Ishikawa (cell line): ENCODE data around the gene MRE11.
A peak's percentile ranks its signal among the peaks of the same experiment; 100 is the strongest.

Source experiments
- CEBPB ChIP-seq: IDR thresholded peaks from 2 replicates; pipeline ENCODE4 v1.6.1; 2012
- CREB1 ChIP-seq: IDR thresholded peaks from 2 replicates; pipeline ENCODE4 v1.6.1; 2012; ENCODE audit warnings: low read depth
- EGR1 ChIP-seq: IDR thresholded peaks from 2 replicates; pipeline ENCODE4 v1.6.1; 2012
- EP300 ChIP-seq: IDR thresholded peaks from 2 replicates; pipeline ENCODE4 v1.6.1; 2012; ENCODE audit warnings: borderline replicate concordance
- FOXM1 ChIP-seq: IDR thresholded peaks from 2 replicates; pipeline ENCODE4 v1.6.1; 2012; ENCODE audit warnings: low read depth, borderline replicate concordance
- MAX ChIP-seq: IDR thresholded peaks from 2 replicates; pipeline ENCODE4 v1.6.1; 2012
- NFIC ChIP-seq: IDR thresholded peaks from 2 replicates; pipeline ENCODE4 v1.6.1; 2012
- RAD21 ChIP-seq: IDR thresholded peaks from 2 replicates; pipeline ENCODE4 v1.6.1; 2012; ENCODE audit warnings: low read depth
- REST ChIP-seq: IDR thresholded peaks from 2 replicates; pipeline ENCODE4 v1.6.1; 2012; ENCODE audit warnings: low read depth, mild to moderate bottlenecking
- TCF12 ChIP-seq: IDR thresholded peaks from 2 replicates; pipeline ENCODE4 v1.6.1; 2012; ENCODE audit warnings: low read depth
- TEAD4 ChIP-seq: IDR thresholded peaks from 2 replicates; pipeline ENCODE4 v1.6.1; 2012
- USF1 ChIP-seq: IDR thresholded peaks from 2 replicates; pipeline ENCODE4 v1.6.1; 2012
- YY1 ChIP-seq: IDR thresholded peaks from 2 replicates; pipeline ENCODE4 v1.6.1; 2012; ENCODE audit warnings: low read depth
- ZBTB7A ChIP-seq: IDR thresholded peaks from 2 replicates; pipeline ENCODE4 v1.6.1; 2012; ENCODE audit warnings: low read depth

Gene MRE11

GRCh38 chr11:94525546-94526324 lies 32.1 kb upstream of the MRE11 start:
- TF ChIP-seq TEAD4: peak; percentile 61
- TF ChIP-seq RAD21: no peak
- no peak for TF ChIP-seq FOXM1
- TF ChIP-seq NFIC: peak; percentile 78
- TF ChIP-seq USF1: no peak
- no peak for TF ChIP-seq YY1
- no peak for TF ChIP-seq REST
- TF ChIP-seq ZBTB7A: no peak
- TF ChIP-seq CEBPB: no peak

GRCh38 chr11:94524341-94524740 lies 30.7 kb upstream of the MRE11 start:
- no peak for TF ChIP-seq TCF12
- no peak for TF ChIP-seq ZBTB7A
- no peak for TF ChIP-seq REST
- no peak for TF ChIP-seq MAX
- TF ChIP-seq EGR1: no peak
- TF ChIP-seq USF1: no peak
- no peak for TF ChIP-seq NFIC
- no peak for TF ChIP-seq YY1
- TF ChIP-seq CREB1: no peak
- no peak for TF ChIP-seq TEAD4
- TF ChIP-seq FOXM1: no peak
- no peak for TF ChIP-seq CEBPB
- no peak for TF ChIP-seq EP300

- TF ChIP-seq RAD21 (peak; percentile 10; the same call in 1 of the 2 replicates), FOXM1 (no peak), ZBTB7A (no peak)
Measured at GRCh38 chr11:94521684-94522083, 28.0 kb upstream of the MRE11 start.

GRCh38 chr11:94519478-94520084 lies 25.9 kb upstream of the MRE11 start:
- TF ChIP-seq RAD21 (peak; percentile 53), CEBPB (no peak), TEAD4 (peak; percentile 45; the same call in 1 of the 2 replicates), REST (no peak)

GRCh38 chr11:94518300-94518699 lies 24.7 kb upstream of the MRE11 start:
- TF ChIP-seq MAX (no peak), REST (no peak), CEBPB (no peak), TEAD4 (no peak), TCF12 (no peak), EP300 (no peak)
